ENCODE data around the gene ZNF575.

DNA sequence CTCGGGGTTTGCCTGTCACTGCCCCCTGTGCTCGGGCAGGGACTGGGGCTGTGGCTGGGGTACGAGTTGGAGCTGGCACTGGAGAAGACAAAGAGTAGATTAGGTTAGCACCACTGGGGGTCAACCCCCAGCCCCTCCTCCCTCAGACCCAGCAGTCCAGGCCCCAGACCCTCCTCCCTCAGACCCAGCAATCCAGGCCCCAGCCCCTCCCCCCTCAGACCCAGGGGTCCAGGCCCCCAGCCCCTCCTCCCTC, 19.1 kb downstream of the ZNF575 start:
- TF ChIP-seq, protein P1, sequence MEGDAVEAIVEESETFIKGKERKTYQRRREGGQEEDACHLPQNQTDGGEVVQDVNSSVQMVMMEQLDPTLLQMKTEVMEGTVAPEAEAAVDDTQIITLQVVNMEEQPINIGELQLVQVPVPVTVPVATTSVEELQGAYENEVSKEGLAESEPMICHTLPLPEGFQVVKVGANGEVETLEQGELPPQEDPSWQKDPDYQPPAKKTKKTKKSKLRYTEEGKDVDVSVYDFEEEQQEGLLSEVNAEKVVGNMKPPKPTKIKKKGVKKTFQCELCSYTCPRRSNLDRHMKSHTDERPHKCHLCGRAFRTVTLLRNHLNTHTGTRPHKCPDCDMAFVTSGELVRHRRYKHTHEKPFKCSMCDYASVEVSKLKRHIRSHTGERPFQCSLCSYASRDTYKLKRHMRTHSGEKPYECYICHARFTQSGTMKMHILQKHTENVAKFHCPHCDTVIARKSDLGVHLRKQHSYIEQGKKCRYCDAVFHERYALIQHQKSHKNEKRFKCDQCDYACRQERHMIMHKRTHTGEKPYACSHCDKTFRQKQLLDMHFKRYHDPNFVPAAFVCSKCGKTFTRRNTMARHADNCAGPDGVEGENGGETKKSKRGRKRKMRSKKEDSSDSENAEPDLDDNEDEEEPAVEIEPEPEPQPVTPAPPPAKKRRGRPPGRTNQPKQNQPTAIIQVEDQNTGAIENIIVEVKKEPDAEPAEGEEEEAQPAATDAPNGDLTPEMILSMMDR (conservative IDR thresholded peaks at IDR 0.05; ENCODE audit: low read depth, low read length): no peak
- TF ChIP-seq EZH2 (IDR thresholded peaks at IDR 0.05; ENCODE audit: borderline replicate concordance, low read depth, low read length, poor library complexity, severe bottlenecking): no peak
